ENCODE data around the gene GTF2H4.

Gene GTF2H4

DNA sequence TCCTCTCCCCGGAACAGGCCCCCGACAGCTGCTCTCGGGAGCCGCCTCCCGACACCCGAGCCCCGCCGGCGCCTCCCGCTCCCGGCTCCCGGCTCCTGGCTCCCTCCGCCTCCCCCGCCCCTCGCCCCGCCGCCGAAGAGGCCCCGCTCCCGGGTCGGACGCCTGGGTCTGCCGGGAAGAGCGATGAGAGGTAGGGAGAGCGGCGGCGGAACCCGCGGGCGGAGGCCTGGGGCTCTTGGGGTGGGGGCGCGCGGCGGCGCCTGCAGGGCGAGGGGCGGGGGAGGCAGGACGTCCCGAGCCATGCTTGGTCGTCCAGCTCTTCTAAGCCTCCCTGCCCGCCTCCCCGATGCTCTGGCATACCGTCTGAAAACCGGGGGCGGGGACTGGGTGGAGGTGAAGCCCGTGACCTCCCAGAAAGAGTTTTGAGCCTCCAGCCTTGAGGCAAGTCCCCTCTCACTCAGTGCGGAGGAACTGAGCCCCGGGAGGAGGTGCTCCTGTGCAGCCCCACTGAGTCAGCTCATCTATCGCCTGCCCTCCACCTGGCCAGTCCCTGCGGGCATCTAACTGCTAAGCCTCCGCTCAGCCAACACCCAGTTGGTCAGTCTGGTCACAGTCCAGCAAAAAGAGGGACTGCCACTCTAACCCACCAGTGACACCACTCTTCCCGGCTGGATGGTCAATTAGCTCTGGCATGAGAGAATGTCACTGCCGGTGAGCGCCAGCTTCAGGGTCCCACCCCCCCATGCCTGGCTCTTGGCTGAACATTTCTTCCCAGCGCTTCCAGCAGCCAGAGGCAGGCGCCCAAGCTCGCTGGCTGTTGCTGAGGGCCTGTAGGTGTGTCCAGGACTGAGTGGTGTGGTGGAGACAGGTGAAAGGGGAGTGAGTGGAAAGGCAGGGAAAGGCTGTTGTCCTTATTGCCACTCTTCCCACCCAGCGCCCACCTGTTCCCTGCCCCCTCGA lies 23.2 kb upstream of the GTF2H4 start:
- H3K36me3 ChIP-seq = peaks cover 4 to 13% (median 12%) of the 10 kb centered on the region in 3 donors
- no peaks in the 10 kb centered on the region for H3K9me3 ChIP-seq
- DNase-seq = peak; percentile 50 to 81
- H3K27me3 ChIP-seq = no peaks in the 10 kb centered on the region
- TF ChIP-seq, protein P1, sequence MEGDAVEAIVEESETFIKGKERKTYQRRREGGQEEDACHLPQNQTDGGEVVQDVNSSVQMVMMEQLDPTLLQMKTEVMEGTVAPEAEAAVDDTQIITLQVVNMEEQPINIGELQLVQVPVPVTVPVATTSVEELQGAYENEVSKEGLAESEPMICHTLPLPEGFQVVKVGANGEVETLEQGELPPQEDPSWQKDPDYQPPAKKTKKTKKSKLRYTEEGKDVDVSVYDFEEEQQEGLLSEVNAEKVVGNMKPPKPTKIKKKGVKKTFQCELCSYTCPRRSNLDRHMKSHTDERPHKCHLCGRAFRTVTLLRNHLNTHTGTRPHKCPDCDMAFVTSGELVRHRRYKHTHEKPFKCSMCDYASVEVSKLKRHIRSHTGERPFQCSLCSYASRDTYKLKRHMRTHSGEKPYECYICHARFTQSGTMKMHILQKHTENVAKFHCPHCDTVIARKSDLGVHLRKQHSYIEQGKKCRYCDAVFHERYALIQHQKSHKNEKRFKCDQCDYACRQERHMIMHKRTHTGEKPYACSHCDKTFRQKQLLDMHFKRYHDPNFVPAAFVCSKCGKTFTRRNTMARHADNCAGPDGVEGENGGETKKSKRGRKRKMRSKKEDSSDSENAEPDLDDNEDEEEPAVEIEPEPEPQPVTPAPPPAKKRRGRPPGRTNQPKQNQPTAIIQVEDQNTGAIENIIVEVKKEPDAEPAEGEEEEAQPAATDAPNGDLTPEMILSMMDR (IDR thresholded peaks at IDR 0.05) = no peak
- peak overlapping the region; percentile 87 to 88 for H3K4me3 ChIP-seq
- peak overlapping the region; percentile 93 to 98 for H3K27ac ChIP-seq
- intact Hi-C loops (cut with DNase I; ENCODE audit: low total_unique reads) = loop anchor here (5.0 kb wide), 2 partner anchors 58 to 142 kb away; partner anchors contain the start of genes FLOT1 and IER3
- peaks cover 0 to 76% (median 40%) of the 10 kb centered on the region in 4 donors for H3K4me1 ChIP-seq

DNA sequence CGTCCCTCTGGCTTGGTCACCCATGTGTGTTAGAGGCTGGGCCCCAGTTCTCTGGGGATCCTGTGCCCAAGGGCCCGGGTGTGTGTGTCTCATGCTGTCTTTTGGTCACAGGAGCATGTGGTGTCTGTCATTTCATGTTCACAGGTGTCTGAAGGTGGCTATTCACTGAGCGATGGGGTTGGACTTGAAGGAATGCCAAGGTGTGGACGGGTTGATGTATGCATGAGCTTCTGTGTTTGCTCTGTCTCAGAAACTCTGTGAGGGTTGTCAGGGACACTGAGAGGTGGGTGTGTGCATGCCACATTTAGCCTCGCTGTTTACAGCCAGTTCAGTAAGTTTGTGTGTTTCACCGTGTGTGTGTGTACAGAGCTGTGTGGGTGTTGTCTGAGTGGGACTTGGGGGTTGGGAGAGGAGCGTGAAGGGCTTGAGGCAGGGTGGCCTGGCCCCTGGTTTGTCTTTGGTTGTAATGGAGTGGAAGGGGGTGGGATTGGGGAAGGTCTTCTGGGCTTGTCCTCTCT lies 22.5 kb upstream of the GTF2H4 start:
- H3K9me3 ChIP-seq = no peaks in the 10 kb centered on the region
- peak overlapping the region; percentile 93 to 98 for H3K27ac ChIP-seq
- H3K36me3 ChIP-seq = peaks cover 7 to 21% (median 14%) of the 10 kb centered on the region in 3 donors
- intact Hi-C loops (cut with DNase I; ENCODE audit: low total_unique reads) = no loop called here
- H3K4me1 ChIP-seq = peaks cover 0 to 83% (median 40%) of the 10 kb centered on the region in 4 donors
- H3K4me3 ChIP-seq = peak overlapping the region; percentile 87 to 88
- DNase-seq = peak in 1 of 2 donors; percentile 62
- TF ChIP-seq, protein P1 (IDR thresholded peaks at IDR 0.05) = no peak
- no peaks in the 10 kb centered on the region for H3K27me3 ChIP-seq

DNA sequence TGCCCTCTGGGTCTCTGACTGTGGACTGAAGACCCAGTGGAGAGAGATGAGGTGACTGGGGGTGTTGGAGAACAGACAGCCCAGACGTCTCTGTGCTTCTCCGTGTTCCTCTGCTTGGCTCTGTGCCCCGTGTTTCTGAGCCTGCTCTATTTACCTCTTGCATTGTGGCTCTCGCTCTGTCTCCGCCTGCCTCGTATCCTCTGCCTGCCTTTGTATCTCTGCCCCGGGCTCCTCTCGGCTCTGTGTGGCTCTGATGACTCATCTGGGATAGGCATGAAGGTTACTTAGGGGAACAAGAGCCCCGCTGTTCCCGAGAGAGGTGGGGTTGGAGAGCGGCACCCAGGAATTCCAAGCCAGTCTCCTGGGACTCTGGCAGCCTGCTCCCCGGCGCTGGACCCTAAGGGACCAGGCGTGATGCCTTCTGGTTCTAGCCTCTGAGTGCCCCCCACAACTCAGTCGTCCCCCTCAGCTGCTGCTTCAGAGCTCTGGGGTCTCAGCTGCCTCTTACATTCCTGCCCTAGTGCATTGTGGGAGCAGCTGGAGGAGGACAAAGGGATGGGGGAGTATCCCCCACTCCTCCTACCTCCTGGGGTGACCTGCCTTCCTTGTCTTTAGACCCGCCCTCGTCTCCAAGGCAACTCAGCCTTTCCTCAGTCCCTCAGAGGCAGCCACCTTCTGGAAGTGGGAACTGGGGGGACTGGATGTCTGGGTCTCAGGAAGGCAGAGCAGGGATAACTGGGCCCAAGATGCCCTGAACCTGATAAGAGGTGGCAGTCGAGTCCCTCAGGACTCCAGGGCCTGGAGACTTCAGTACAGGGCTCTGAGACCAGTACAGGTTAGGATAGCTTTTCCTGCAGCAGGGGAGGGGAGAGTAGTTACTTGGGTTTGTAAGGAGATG lies 21.8 kb upstream of the GTF2H4 start:
- intact Hi-C loops (cut with DNase I; ENCODE audit: low total_unique reads) = no loop called here
- peak overlapping the region; percentile 93 to 98 for H3K27ac ChIP-seq
- H3K9me3 ChIP-seq = no peaks in the 10 kb centered on the region
- DNase-seq = peak; percentile 50 to 77
- peaks cover 0 to 80% (median 40%) of the 10 kb centered on the region in 4 donors for H3K4me1 ChIP-seq
- peak overlapping the region; percentile 87 to 88 for H3K4me3 ChIP-seq
- peaks cover 7 to 28% (median 21%) of the 10 kb centered on the region in 3 donors for H3K36me3 ChIP-seq
- H3K27me3 ChIP-seq = no peaks in the 10 kb centered on the region
- TF ChIP-seq, protein P1 (IDR thresholded peaks at IDR 0.05) = no peak

DNA sequence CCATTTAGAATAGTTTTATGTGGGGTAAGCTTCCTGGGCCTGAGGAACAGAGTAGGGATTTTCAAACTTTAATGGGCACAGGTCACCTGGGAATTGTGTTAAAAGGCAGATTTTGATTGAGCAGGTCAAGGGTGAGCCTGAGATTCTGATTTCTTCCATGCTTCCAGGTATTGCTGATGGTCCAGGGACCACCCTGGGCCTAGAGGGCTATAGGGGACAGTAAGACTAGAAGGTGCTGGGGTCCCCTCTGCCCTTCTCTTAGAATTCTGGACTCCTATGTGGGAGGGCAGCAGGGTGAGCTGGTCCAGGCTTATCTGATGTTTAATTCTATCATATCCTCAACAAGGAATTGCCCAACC lies 21.1 kb upstream of the GTF2H4 start:
- Histone ChIP-seq H3K4me1 (peaks cover 0 to 75% (median 40%) of the 10 kb centered on the region in 4 donors), H3K27ac (peak overlapping the region in 1 of 2 donors; percentile 98), H3K4me3 (no peak overlapping the region), H3K9me3 (no peaks in the 10 kb centered on the region), H3K27me3 (no peaks in the 10 kb centered on the region), H3K36me3 (peaks cover 7 to 34% (median 25%) of the 10 kb centered on the region in 3 donors)
- TF ChIP-seq, protein P1 (IDR thresholded peaks at IDR 0.05) = no peak
- intact Hi-C loops (cut with DNase I; ENCODE audit: low total_unique reads) = no loop called here
- peak in 1 of 2 donors; percentile 12 for DNase-seq
